Activated CD4-positive, CD25-positive, alpha-beta regulatory T cell treated with anti-CD3 and anti-CD28 coated beads, Interleukin-2, amount 50 U/mL, for 16 hours (primary cell): Measurements from ENCODE around the gene TAF13.

Experiments used
- DNase-seq: peaks from one replicate; pipeline ENCODE4 v3.0.0-alpha.2; 2020; ENCODE audit warnings: low read depth, low spot score

The TAF13 gene, protein sequence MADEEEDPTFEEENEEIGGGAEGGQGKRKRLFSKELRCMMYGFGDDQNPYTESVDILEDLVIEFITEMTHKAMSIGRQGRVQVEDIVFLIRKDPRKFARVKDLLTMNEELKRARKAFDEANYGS

DNA sequence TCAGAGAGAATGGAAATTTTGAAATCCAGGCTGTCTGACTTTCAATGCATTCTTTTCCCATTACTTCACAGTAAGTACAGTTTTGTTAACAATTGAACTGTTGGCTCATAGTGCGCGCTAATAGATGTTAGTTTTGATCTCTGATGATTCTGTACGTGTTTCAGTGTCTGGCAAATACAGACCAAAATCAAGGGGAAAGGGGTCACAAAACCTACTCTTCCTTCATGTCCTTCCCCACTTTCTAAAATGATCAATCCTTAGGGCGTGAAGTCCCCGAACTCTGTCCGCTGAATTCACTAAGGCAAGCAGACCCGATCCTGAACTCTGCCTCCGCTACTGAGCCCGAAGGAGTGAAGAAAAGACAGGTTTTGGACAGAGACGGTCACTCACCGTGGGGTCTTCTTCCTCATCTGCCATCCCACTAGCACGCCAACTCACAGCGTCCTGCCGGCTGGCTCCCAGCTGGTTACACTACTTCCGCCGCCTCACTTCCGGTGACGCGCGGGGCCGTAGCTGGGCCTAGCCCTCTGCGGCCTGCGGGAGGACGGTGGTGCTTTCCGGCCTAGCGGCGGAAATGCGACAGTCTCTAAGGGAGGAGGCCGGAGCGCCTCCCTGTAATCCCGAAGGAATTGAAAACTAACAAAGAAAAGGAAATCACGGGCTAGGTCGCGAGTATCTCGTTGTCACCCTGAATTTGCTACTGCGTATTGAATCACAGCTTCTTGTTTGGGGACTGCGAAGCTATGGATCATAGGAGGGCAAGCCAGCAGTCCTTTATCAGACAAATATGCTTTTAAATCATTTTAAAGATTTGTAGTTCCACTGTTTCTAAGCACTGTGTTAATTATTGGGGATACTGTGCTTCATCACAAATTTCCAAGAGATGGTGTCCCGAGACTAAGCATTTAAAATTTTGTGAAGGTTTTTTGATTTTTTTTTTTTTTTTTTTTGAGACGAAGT, at the start of gene TAF13:
Gene TAF13 (minus strand): TSS at position 473 of the 960 bp plus-strand sequence. CDS start 56 bp downstream, at position 417.
- DNase-seq = peak; percentile 76

DNA sequence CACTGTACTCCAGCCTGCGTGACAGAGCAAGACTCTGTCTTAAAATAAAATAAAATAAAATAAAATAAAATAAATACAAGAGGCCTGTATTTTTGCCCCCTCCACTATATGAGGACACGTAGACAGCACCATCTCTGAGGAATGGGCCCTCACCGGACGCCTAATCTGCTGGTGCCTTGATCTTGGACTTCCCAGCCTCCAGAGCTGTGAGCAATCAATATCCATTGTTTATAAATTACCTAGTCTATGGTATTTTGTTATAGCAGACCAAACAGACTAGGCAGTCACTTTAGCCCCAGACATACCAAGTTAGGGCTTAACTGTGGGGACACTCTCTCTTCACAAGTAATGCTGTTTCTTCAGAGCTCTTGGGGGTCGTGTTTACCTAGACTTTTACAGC, 44.6 kb upstream of the TAF13 start:
- DNase-seq = no peak

DNA sequence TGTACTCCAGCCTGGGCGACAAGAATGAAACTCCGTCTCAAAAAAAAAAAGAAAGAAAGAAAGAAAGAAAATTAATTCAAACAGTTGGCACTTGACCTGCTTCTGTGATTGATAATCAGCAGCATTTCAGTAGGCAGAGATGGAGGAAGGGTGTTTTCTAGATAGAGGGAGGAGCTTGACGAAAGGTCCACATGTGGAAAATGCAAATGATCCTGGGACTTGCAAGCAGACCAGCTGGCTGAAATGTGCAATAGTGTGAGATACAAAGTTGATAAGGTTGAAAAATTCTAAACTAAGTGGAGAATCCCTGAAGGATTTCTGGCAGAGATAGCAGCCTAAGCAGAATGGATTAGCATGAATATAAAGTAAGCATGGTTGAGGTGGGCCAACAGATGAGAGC, 42.3 kb upstream of the TAF13 start:
- no peak for DNase-seq

DNA sequence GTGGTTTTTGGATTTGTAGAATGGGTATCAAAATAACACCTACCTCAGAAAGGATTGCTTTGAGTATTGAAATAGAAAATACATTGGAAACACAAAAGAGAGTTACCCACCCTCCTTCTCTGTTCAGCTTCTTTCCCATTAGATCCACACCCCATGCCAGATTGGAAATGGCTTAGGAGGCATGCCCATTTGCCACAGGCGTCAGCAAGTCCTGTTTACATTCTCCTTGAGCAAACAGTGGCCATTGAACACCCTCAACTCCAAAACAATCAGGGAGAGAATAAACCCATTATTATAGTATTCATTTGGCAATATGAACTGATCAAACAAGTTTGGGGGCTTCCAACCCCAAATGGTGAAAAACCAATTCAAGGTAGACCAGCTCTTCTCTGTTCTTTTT, 40.5 kb upstream of the TAF13 start:
- DNase-seq = no peak

DNA sequence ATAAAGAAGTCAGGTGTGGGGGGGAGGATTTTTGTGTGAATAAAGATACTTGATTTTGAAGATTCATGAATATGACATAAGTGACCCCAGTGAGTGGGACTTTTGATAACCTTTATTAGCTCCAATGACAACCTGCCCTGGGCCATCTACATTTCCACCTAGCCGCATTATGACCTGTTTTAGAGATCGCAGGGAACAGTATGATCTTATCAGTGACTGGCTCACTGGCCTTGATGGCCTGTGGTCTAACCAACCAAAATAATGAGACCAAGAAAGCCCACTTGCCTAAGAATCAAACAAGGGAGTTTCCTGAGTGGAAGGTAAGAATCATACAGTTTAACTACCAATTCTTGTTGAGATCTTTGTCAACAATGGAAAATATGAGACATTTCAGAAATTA, 39.9 kb upstream of the TAF13 start:
- DNase-seq = no peak

DNA sequence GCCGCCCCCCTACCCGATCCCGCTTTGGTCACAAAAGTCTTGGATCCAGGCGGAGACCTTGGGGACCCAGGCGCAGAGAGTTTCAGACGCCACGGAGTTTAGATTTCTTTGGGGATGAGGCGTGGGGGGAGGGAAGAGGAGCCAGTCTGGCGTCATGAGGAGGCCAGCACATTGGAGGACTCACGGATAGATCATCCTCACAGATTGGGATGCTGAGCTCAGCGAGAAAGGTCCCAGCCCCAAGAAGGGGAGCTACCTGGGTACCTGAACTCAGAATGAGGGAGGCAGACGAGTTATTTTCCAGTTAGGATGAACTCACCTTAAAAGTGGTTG, 38.5 kb upstream of the TAF13 start:
- no peak for DNase-seq

DNA sequence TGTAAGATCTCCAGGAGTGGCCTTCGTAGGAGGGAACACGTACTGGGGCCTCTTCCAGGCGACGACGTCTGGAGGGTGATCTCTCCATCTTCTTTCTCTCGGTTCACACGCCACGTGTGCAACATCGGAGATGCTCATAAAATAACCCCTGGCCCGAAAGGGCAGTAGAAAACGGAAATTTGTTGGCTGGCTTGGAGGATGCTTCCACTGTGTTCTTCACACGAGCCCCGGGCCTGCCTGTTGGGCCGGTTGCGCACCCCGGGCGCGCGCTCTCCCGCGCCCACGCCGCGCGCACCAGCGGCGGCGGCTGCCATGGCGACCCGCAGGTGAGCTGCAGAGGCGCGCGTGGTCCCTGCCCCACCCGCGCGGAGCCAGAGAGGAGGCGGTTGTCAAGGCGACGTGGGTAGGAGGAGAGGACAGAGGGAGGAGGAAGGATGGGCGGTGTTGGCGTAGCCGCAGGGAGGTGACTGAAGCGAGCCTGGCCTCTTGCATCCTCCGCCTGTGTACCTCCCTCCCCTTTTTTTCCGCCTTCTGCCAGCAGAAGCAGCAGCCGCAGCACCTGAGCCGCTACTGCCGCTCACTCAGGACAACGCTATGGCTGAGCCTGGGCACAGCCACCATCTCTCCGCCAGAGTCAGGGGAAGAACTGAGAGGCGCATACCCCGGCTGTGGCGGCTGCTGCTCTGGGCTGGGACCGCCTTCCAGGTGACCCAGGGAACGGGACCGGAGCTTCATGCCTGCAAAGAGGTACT, 38.0 kb upstream of the TAF13 start, which contains the start of gene ELAPOR1:
Gene ELAPOR1 (plus strand): TSS at position 526 of the 752 bp plus-strand sequence. CDS start 69 bp downstream, at position 595.
- DNase-seq = peak; percentile 72

DNA sequence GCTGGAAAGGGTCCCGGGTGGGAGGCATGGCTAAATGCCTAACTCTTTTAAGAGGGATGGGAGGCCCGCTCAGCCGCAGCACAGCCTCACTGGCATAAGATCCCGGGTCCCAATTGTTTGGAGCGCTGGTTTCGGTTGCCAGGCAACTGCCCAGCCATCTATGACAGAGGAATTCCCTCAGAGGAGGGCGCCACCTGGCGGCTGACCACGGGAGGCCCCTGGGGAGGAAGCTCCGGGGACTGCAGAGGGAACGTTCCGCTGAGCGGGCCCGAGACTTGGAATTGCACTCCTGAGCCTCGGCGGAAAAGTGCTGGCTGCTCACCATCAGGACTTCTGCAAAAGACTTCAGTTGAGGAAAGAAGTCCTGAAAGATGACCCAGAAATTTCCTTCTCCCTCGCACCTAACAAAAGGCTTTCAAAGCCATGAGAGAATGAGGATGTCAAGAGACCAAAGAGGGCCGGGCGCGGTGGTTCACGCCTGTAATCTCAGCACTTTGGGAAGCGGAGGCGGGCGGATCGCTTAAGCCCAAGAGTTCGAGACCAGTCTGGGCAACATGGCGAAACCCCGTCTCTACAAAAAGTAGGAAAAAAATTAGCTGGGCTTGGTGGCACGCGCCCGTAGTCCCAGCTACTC, 37.0 kb upstream of the TAF13 start:
- DNase-seq = peak; percentile 80

DNA sequence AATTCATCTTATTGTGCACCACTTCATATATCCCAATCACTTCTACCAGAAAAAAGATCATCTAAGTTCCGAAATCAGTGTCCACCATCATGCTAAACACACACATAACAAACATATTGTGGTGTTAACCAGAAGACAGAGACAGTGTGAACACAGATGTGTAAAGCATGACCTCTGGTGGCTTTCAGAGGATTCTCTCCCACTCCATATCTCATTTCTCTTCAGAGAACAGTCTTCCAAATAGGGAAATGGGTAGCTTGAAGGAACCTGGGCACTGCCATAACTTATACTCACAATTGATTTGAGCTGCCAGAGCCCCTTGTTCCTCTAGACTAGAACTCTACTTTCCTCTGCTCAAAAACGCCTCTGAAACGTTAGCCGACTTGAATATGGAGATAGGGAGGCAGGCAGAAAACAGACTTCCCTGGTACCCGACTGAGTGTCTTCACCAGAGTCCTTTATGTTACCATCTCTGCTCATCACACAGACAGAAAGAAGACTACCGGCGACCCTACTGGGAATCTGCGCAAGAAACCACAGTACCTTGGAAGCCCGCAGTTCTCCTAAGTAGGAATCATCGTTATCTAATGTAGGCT, 36.4 kb upstream of the TAF13 start:
- DNase-seq = no peak

DNA sequence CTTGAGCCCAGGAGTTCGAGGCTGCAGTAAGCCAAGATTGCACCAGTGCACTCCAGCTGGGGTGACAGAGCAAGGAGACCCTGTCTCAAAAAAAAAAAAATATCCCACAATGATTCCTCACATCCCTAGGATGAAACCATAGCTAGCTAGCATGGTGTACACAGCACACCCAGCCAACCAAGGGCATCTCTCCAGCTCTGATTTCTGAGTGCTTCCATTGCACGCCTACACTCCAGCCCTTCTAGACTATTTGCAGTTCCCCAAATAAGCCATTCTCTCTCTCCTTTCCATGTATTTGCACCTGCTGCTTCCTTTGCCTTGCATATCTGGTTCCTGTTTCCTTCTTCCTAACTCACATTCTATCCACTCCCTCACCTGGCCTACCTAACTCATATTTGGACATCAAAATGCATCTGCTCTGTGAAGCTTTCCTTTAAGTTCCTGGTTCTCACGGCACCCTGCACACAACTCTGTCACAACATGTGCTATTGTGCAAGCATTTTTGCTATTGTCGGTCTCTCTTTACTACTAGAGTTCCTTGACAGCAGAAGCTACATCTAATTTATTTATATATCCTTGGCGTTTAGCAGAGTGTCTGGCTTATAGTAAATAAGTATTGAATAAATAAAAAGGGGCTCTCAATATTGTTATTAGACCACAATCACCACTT, 35.7 kb upstream of the TAF13 start:
- DNase-seq = no peak

DNA sequence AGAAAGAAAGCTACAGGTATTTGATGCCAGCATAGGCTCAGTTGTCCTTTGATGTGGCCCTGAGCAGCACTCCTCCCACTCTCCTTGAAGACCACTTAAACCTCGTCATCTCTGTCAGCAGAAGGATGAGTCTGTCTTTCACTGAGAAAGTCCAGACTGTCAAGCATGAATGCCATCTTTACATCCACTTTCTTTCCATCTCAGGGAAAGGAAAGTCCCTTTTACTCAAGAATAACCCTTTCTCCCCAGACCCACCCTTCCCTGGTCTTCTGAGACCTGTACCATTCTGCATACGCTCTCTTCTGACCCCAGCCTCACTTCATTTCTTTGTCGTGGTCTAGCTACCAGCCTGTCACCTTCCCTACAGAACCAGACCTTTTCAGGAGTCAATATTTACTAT, 34.1 kb upstream of the TAF13 start:
- no peak for DNase-seq

DNA sequence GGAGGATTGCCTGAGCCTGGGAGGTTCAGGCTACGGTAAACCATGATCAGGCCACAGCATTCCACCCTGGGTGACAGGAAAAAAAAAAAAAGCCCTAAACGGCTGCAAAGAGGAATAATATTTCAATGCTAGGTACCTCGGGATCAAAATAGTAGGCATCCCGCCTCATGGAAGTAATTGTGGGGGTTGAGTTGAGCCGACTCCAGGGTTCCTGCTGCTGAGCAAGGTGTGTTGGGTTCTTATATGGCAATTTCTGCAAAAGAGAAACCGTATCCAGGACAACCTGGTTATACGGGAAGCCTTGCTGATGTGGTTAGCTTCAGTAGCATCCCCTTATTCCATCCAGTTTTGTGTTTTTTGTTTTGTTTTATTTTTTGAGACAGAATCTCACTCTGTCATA, 32.0 kb upstream of the TAF13 start:
- DNase-seq = no peak

DNA sequence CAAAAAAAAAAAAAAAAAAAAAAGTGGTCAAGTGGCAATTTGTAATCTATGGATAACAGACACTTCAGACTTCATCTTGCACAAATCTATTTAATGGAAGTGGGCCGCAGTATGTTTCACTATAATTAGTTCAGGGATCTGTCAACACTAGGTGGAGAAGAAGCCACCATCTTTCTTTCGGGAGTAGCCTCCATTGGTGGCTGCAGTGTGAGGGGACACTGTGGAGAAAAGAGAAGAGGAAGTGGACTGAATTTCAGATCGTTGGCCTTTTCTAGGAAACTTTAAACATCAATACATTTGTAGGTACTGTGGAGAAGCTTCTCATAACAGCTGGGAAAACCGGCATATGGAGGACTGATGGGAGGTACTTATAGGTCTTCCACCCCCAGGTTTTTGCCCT, 30.1 kb upstream of the TAF13 start:
- DNase-seq = no peak

DNA sequence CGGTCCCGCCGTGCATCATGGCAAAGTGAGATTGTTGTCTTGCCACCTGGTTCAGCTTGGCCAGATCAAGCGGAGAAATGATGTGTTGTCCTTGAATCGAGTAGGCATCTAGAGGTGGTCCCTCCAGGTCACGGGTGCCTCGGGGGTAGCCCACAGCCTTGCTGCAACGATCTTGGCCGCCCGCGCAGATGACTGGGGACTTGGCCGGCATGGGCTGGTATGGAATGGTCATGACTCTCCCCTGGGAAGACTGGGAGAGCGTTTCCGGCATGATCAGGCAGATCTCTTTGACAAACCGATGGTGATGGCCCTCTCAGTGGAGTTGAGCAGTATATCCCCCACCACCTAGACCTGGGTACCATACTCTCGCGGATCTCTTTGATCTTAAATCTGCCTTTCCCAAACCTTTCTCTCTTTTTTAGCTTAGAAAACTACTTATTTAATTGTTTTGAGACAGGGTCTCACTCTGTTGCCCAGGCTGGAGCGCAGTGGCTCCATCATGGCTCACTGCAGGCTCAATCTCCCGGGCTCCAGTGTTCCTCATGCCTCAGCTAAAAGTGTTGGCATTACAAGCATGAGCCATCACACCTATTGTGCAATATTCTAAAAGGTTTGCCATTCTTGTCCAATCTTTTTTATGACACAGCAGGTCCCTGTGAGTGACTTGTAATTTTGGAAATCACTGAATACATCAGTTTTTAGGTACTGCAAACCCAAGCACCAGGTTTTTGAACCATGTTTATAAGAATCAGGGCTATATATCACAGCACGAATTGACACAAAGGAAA, 28.8 kb upstream of the TAF13 start:
- DNase-seq = no peak

DNA sequence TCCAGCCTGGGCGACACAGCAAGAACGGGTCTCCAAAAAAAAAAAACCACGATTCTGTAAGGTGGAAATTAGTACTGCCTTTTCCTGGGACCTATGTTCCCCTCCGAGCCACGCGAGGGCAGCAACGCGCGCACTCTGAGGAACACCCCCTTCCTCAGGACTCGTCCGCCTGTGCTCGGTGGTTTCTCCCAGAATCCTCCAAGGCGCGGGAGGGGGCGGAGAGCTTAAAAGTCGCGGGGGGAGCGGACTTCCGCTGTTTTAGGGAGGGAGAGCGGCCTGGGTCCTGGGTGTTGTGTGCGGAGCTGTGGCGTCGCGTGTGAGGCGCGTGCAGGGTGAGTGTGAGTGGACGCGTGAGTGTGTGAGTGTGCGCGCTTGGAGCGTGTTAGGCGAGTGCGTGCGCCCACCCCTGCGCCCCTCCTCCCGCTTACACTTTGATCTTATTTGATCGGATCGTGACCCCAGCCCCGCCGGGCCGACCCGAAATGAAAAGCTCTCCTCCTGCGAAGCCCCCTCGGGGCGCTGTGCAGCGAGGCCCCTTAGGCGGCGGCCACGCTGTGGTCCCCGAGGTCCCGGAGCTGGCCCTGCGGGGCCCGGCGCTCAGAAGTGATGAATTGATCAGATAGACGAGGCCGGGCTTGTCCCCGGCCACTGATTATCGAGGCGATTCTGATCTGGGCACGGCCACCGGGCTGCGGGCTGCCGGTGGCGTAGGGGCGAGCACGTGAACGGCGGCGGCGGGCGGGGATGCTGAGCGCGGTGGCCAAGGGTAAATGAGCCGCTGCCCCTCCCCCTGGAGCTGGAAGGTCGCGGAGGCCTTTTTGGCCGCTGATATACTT, 24.4 kb upstream of the TAF13 start:
- peak; percentile 97 for DNase-seq

DNA sequence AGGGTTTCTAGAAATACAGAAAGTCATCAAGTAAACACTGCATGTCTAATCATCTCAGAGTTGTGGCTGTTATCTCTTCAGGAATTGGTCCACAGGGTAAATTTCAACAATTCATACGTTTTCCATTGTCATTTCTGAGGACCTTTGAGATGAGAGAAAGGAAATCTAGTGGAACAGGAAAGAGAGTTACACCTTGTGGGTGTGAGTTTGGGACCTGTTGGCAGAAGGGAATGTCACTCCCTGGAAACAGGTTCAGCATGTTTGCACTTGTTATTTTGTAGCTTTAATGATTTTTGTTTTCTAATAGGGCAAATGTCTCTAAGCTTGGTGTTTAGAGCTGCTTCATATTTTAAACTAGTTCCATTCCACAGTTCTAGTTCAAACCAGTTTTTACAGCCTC, 20.3 kb upstream of the TAF13 start:
- DNase-seq = no peak

DNA sequence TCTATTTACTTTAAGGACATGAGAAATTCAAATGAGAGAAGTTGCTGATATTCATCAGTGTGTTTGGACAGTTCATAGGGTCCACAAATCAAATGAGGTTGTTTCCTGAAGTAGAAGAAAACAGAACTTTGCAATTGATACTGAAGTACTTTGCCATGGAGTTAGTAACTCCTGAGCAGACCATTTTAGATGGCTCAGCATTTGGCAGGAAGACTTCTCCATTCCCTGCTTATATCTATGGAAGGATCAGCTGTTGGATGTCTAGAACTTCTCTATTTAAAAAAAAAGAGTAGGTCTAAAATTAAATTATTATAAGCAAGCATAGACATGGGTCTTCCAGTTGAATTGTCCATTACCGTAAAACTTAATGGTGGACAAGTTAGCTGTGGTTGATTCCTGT, 19.8 kb upstream of the TAF13 start:
- DNase-seq = no peak

DNA sequence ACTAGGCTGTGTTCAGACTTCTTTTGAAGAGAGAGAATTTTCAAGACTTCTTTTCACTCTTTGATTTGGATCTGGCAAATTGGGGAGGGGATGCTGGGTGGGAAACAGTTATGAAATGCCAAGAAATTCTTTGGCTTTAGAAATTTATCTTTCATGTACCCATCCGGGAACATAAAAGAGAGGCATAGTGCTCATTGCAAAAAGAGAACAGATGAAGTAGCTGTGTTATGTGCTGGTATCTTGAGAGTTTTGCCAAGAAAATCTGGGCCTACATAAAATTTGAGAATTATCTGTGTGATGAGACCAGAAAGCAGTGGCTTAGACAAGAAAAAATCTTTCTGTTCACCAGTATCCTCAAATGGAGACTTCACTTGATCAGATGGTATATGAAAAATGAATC, 19.1 kb upstream of the TAF13 start:
- no peak for DNase-seq

DNA sequence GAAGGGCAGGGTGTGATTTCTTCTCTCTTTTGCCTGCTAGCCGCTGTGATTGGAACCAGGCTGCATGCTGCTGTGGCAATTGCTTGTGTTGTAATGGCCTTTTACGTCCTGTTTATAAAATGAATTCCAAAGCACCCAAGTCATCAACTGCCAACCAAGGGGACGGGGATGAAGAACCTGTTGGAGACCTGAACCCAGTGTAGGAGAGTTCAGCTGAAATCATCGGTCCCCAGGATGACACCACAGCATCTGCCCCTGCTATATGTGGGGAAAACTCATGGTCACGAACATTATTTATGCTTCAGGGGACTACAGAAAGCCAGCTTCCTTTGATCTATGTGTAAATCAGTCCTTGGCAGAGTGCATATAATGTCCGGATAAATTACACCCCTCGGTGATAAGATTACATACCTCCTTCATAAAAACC, 18.6 kb upstream of the TAF13 start:
- no peak for DNase-seq
